HepG2 (cell line): ENCODE measurements around the gene NIP7. TPM values are rescaled to one million over a fixed set of nuclear protein-coding genes. Genes with fewer than 3 reads are reported as not detected.

Experiments
- BRCA1 ChIP-seq: sonication (generic); formaldehyde crosslinking; IDR thresholded peaks from 2 replicates; pipeline ENCODE4 v1.4.0; 2020; ENCODE audit warnings: missing genetic modification reagents
- EZH2 ChIP-seq: conservative IDR thresholded peaks from 2 replicates; pipeline ENCODE4 v1.6.1; 2012; ENCODE audit warnings: mild to moderate bottlenecking, low read depth, low read length, moderate library complexity
- KLF12 ChIP-seq: sonication (generic); formaldehyde crosslinking; IDR thresholded peaks from 2 replicates; pipeline ENCODE4 v1.4.0; 2020; ENCODE audit warnings: missing genetic modification reagents, borderline replicate concordance
- NCOA1 ChIP-seq: sonication (generic); formaldehyde crosslinking; IDR thresholded peaks from 2 replicates; pipeline ENCODE4 v1.9.0; 2021; ENCODE audit warnings: missing genetic modification reagents
- NKX3-1 ChIP-seq: sonication (generic); formaldehyde crosslinking; IDR thresholded peaks from 2 replicates; pipeline ENCODE4 v1.5.0; 2020; ENCODE audit warnings: missing genetic modification reagents
- NR2F1 ChIP-seq, 2 experiments: fragments of 450-650 bp in 1 of 2; formaldehyde crosslinking in 1 of 2; IDR thresholded peaks; 2 replicates each; pipeline versions ENCODE4 v1.5.0 to v1.6.1; 2016 to 2020; ENCODE audit warnings: mild to moderate bottlenecking in 1 of 2, missing compliant biosample characterization in 1 of 2, missing genetic modification reagents in 1 of 2, moderate library complexity in 1 of 2
- PAX8 ChIP-seq: sonication (generic); formaldehyde crosslinking; IDR thresholded peaks from 2 replicates; pipeline ENCODE4 v1.8.0; 2022; ENCODE audit warnings: mild to moderate bottlenecking, missing genetic modification reagents, borderline replicate concordance
- PHF5A ChIP-seq: IDR thresholded peaks from one replicate; pipeline ENCODE4 v1.6.1; 2018; ENCODE audit warnings: low read depth, missing genetic modification reagents; ENCODE audit not compliant: unreplicated experiment
- POLR2A ChIP-seq, 2 experiments: IDR thresholded peaks; 2 replicates each; pipeline ENCODE4 v1.6.1; 2011; ENCODE audit warnings: low read depth in 2 of 2, low read length in 2 of 2, mild to moderate bottlenecking in 1 of 2, moderate library complexity in 1 of 2; ENCODE audit not compliant: insufficient read depth in 1 of 2
- PRDM4 ChIP-seq: sonication (generic); formaldehyde crosslinking; IDR thresholded peaks from 2 replicates; pipeline ENCODE4 v1.9.0; 2021; ENCODE audit warnings: missing genetic modification reagents, borderline replicate concordance
- RFX5 ChIP-seq: IDR thresholded peaks from 2 replicates; pipeline ENCODE4 v1.6.1; 2011; ENCODE audit warnings: low read depth, low read length, improper control_type of control experiment
- RORA ChIP-seq: sonication (generic); formaldehyde crosslinking; IDR thresholded peaks from 2 replicates; pipeline ENCODE4 v1.5.0; 2020; ENCODE audit warnings: mild to moderate bottlenecking, missing genetic modification reagents, moderate library complexity
- TMF1 ChIP-seq: sonication (generic); formaldehyde crosslinking; IDR thresholded peaks from 2 replicates; pipeline ENCODE4 v1.8.1; 2022; ENCODE audit warnings: low read depth, missing genetic modification reagents
- TOE1 ChIP-seq: sonication (generic); formaldehyde crosslinking; IDR thresholded peaks from 2 replicates; pipeline ENCODE4 v1.4.0; 2020; ENCODE audit warnings: mild to moderate bottlenecking, missing genetic modification reagents
- ZHX1 ChIP-seq: sonication (generic); formaldehyde crosslinking; IDR thresholded peaks from 2 replicates; pipeline ENCODE4 v1.8.1; 2022; ENCODE audit warnings: low read depth, mild to moderate bottlenecking, missing genetic modification reagents
- ZNF225 ChIP-seq: sonication (generic); formaldehyde crosslinking; IDR thresholded peaks from 2 replicates; pipeline ENCODE4 v1.4.0; 2020; ENCODE audit warnings: mild to moderate bottlenecking, missing genetic modification reagents
- polyA plus RNA-seq, 8 experiments: library from polyadenylated mRNA; depleted of rRNA in 3 of 8; stranded (reverse) in 7 of 8; unstranded in 1 of 8; fragments of >200 nt; fragmentation: Illumina TruSeq in 4 of 8; extraction: Trizol in 4 of 8; gene quantifications; 2 replicates each; pipeline versions ENCODE4 v1.2.1 to v1.2.3, GENCODE V29; 2011 to 2016; ENCODE audit warnings: low read depth in 4 of 8, missing spikeins in 1 of 8, mixed read lengths in 1 of 8; ENCODE audit not compliant: insufficient read depth in 1 of 8
- total RNA-seq, 5 experiments: library from RNA; depleted of rRNA; stranded (reverse); fragments of >200 nt; fragmentation: Illumina TruSeq; extraction: Trizol; gene quantifications; 2 replicates each; pipeline ENCODE4 v1.2.3, GENCODE V29; 2016; ENCODE audit warnings: low read depth in 1 of 5
- TF ChIP-seq, protein P1 (sequence below): sonication (generic); formaldehyde crosslinking; IDR thresholded peaks from 2 replicates; pipeline ENCODE4 v1.4.0; 2020; ENCODE audit warnings: missing genetic modification reagents, borderline replicate concordance
- TF ChIP-seq, protein P2 (sequence below): sonication (generic); formaldehyde crosslinking; IDR thresholded peaks from 2 replicates; pipeline ENCODE4 v1.5.0; 2020; ENCODE audit warnings: missing genetic modification reagents

Gene NIP7
- total and polyA plus RNA-seq, 2 of the 13 experiments (the other 11 are each of a cell fraction or from before 2014, with no cell fraction given) = 15.3 to 114 TPM

- peak; percentile 80; the same call in 1 of the 2 replicates for TF ChIP-seq PAX8
- no peak for TF ChIP-seq NCOA1 (CRISPR knock-in tag)
- TF ChIP-seq, protein P1, sequence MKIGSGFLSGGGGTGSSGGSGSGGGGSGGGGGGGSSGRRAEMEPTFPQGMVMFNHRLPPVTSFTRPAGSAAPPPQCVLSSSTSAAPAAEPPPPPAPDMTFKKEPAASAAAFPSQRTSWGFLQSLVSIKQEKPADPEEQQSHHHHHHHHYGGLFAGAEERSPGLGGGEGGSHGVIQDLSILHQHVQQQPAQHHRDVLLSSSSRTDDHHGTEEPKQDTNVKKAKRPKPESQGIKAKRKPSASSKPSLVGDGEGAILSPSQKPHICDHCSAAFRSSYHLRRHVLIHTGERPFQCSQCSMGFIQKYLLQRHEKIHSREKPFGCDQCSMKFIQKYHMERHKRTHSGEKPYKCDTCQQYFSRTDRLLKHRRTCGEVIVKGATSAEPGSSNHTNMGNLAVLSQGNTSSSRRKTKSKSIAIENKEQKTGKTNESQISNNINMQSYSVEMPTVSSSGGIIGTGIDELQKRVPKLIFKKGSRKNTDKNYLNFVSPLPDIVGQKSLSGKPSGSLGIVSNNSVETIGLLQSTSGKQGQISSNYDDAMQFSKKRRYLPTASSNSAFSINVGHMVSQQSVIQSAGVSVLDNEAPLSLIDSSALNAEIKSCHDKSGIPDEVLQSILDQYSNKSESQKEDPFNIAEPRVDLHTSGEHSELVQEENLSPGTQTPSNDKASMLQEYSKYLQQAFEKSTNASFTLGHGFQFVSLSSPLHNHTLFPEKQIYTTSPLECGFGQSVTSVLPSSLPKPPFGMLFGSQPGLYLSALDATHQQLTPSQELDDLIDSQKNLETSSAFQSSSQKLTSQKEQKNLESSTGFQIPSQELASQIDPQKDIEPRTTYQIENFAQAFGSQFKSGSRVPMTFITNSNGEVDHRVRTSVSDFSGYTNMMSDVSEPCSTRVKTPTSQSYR (CRISPR knock-in tag) = no peak
- TF ChIP-seq KLF12 (CRISPR knock-in tag) = peak; percentile 45; the same call in 1 of the 2 replicates
- peak; percentile 63 for TF ChIP-seq ZHX1 (CRISPR knock-in tag)
- peak; percentile 81; the same call in 1 of the 2 replicates for TF ChIP-seq TMF1 (CRISPR knock-in tag)
- TF ChIP-seq TOE1 (CRISPR knock-in tag) = no peak; the same call in none of the 2 replicates
- TF ChIP-seq, protein P2, sequence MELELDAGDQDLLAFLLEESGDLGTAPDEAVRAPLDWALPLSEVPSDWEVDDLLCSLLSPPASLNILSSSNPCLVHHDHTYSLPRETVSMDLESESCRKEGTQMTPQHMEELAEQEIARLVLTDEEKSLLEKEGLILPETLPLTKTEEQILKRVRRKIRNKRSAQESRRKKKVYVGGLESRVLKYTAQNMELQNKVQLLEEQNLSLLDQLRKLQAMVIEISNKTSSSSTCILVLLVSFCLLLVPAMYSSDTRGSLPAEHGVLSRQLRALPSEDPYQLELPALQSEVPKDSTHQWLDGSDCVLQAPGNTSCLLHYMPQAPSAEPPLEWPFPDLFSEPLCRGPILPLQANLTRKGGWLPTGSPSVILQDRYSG (CRISPR knock-in tag) = no peak
- TF ChIP-seq RFX5 = peak; percentile 52; the same call in 1 of the 2 replicates
- TF ChIP-seq PRDM4 (CRISPR knock-in tag) = no peak
- no peak for TF ChIP-seq BRCA1
- peak; percentile 81 to 82 for TF ChIP-seq POLR2A (IDR thresholded peaks at IDR 0.05; ENCODE audit: insufficient read depth in 1 of 2, low read depth in 2 of 2, low read length in 2 of 2)
- TF ChIP-seq PHF5A (CRISPR knock-in tag) = peak; percentile 92
- no peak for TF ChIP-seq EZH2
- no peak for TF ChIP-seq NKX3-1 (CRISPR knock-in tag)
- TF ChIP-seq RORA (CRISPR knock-in tag) = no peak
- TF ChIP-seq NR2F1 (CRISPR knock-in tag; IDR thresholded peaks at IDR 0.05) = peak in 1 of 2 experiments; percentile 26; a peak in 1 of 4 replicates
- no peak for TF ChIP-seq ZNF225 (CRISPR knock-in tag)
These were observed 28.7 kb upstream of the NIP7 start, which contains the start of gene VPS4A (continued) for GRCh38 chr16:69310653-69311532.
